NCI-H1436 (cell line): ENCODE results near the gene SELENOH.
A peak's percentile ranks its signal among the peaks of the same experiment; 100 is the strongest.

Experiments used
- DNase-seq: peaks from one replicate; lab custom pipeline; 2025; lab: John Stamatoyannopoulos, UW

Gene SELENOH

DNA sequence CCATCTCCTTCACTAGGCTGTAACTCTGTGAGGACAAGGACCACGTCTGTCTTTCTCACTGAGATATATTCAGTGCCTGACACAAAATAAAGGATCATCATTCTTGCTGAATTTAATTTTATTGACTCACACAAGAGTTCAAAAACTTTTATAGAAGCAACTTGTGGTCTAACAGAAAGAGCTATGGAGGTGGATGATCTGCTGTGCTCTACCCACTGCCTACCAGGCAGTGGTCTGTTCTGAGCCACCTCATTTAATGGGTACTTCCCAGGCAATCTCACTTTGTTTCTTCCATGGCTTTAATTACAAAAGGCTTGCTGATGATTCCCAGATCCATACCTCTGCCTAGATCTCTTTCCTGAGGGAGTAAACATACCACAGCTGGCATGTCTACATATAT lies 5.6 kb downstream of the SELENOH start:
- DNase-seq: no peak

DNA sequence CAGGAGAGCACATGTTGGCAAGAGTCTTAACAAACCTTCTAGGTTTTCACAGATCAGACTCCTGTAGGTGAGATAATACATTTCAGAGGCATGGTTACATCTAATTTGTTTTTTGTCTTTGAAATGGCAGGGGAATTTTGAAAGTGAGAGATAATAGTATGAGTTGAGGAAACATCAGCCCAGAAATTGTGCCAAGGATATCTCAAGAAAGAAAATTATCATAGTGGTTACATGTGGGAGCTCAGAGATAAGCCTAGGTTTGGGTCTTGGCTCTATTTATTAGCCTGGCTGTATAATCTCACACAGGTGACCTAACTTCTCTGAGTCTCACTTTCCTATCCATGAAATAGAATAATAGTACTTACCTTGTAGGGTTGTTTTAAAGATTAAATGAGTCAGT lies 9.9 kb downstream of the SELENOH start:
- no peak for DNase-seq

DNA sequence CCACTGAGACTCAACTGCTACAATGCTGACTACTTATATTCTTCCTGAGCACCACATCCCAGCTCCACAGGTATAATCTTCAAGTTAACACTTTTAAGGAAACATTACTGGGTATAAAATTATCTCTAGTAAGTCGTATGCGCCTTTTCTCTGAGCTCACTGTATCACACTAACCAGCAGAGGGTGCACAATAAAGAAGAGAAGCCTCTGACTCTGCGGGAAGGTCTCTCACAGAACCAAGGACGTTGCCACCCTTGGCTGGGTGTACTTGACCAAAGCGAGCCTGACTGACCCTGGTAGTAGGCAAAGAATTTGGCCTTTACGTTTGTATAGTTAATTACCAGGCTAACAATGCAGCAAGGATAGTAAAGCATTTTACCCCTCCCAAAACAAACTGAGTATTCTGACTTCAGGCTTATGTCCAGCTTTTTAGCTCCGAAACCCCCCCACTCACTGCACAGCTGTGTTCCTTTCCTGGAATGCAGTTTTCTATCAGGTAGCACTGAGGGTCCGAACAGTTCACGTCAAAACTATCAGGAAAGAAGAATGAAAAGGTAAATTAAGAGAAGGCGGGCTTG lies 10.5 kb downstream of the SELENOH start, which contains the start of gene BTBD18:
Gene BTBD18 (minus strand): TSS at position 144 of the 578 bp plus-strand sequence. CDS start 631 bp downstream, outside the sequence.
- no peak for DNase-seq

DNA sequence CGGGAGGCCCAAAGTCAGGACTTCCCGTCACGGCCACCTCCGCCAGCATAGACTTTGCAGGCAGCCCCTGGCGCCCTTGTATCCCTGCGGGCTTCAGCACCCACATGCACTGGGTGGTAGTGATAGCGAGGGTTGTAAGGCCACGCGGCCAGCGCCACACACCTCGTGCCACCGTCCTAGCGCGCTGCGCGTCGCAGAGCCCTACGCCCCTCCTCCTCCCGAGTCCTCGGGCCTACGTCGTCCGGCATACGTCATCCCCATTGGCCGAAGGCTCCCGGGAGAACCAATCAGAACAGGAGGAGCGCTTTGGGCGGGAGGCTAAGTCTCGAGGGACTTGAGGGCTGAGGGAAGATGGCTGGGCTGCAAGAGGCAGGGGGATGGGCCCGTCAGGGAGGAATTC lies 11.7 kb downstream of the SELENOH start:
- no peak for DNase-seq

DNA sequence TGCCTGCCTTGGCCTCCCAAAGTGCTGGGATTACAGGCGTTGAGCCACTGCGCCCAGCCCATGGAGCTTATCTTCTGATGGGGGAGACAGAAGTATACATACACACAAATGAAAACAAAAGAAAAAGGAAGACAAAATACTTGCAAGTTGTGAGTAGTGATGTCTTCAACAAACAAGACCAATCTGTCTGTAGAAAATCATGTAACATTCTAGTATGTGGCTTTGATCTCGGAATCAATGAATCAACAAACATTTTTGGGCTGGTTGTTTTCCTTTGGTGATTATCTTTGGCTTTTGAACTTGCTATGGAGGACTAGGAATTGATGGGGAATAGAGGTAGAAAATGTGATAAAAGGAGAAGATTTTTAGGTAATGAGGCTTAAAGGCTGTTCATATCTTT lies 16.9 kb downstream of the SELENOH start:
- DNase-seq: no peak

DNA sequence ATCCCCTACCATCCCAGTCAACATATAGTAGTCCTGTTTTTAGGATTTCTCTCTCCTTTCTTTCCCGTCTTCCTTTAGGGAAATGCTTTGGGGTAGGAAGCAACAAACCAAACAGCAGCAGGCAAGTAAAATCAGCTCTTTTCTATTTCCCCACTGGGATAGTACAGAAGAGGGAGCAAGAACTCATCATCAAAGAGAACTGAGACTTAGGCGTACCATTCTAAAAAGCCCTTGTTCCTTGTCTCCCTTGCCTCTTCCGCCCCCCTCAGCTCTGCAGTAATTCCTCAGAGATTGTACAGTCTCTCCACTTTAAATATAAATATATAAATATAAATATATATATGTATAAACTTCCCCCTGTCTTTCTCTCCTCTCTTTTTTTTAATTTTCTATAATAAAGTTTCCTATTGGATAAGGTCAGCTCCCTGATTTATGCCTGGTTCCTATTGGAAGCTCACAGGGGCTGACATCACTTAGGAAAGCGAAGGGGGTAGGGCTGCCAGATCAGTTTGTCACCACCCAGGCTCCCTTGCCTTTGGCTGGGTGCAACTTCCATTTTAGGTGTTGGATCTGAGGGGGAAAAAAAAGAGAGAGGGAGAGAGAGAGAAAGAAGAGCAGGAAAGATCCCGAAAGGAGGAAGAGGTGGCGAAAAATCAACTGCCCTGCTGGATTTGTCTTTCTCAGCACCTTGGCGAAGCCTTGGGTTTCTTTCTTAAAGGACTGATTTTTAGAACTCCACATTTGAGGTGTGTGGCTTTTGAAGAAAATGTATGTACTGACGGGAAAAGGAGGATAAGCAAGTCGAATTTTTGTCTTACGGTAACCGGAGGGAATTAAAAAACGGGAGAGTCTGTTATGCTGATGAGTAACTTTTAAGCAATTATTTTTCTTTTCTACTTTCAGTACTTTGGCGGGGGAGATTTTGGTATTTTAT lies 20.3 kb downstream of the SELENOH start, which contains the start of gene CTNND1:
Gene CTNND1 (plus strand): TSS at position 502 of the 934 bp plus-strand sequence. CDS start 29,677 bp downstream, outside the sequence.
- no peak for DNase-seq

DNA sequence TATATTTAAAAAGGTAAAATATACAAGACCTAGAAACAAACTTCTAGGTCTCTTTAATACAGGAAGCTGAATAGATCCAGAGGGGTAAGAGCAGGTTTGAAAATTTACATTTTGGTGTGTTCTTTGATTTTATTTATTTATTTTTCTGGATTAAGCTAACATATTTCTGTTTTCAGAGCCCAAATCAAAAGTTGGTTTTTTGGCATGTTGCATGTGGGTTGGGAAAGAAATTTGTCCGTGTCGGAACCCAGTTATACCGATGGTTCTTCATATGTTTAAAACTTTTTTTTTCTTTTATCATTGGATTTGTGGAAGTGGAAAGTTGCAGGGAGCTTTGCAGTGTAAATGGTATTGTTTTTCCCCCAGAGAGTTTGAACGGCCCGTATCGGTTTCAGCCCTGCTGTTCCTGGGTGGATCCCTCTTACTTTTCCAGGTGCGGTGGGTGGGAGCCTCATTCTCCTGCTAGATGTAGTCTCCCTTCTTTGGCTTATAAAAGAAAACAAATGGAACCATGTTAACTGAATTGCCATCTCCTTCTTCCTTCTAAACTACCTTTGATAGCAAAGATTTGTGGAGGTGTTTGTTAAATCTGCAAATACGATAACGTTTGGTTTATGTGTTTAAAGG lies 21.1 kb downstream of the SELENOH start:
- DNase-seq: no peak

DNA sequence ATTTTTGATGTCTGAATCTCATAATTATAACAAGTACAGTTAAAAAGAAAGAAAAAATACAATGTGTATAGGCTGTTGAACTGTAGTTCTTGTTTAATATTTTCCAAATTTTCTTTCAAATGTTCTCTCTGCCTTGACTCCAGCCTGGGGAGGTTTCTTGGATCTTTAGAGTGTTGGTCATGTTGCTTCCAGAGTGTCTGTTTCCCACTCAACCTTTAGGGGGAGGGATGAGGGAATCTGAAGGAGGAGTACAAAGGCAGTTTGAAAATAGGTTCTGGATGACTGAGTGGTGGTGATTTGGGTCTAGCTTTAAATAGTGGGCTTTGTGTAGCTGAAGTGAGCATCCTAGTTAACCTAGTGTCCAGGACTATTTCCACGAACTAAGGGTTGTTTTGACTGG lies 22.3 kb downstream of the SELENOH start:
- no peak for DNase-seq

DNA sequence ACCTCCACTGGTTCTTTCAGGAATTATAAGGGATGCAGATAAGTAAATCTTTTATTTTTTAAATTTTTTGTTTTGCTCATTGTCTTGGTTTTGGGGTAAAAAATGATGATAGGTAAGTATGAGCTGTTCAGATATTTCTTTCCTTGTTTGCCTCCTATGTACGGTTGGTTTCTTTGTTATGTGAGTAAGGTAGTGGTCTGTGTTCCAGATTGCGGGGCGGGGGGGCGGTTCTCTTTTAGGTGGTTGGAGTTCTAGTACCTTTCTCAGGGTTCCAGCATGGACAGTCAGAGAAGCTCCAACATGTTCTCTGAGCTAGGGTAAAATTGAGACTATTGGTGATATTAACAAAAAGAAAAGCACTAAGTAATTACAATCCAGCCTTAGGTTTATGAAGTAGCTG lies 22.7 kb downstream of the SELENOH start:
- no peak for DNase-seq

DNA sequence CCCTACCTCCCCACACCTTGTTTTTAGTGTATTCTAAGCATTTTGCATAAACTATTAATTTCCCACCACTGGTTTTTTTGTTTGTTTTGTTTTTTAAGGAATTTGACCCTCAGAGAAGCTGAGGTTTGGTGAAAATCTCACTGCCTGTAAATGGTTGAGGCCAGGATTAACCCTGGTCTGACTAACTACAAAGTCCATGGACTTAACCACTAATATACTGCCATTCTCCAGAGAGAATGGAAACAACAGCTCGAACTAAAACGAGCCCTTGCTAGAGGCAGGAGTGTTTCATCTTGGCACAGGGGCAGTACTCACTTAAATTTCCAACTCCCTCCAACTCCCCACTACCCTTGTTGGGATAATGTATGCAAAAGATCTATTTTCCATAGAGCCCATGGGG lies 23.3 kb downstream of the SELENOH start:
- no peak for DNase-seq

DNA sequence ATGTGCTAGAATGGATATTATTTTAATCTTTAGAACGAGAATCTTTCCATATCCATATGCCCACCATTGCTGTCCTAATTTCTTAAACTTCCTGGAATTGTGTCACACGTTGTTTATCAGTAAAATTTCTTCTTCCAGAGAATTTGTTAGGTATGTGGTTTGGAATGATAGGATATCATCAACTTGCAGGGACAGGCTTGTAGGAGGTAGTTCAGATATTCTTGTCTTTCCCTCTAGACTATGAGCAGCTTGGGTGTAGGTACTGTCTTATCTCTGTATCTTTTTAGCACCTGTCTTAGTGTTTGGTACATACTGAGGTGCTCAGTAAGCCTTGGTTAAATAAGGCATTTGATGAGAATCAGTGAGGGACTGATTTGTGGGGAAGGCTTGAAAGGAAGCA lies 23.7 kb downstream of the SELENOH start:
- DNase-seq: no peak

DNA sequence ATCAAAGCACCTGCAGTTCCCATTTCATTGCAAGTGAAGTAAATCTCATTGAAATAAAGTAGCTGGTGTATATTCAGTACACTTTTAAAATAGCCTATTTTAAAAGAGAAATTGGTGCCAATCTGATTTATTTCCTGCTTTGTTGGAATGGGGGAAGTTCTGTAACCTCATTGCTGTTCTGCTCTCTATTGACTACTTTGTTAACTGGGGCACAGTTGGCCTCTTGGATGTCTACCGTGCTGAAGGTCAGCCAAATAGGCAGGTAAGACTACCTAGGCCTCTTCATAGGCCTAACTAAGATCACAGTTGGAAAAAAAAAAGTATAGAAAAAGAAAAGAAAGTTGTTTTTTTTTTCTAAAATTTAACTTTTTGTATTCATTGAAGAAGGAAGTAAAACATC lies 29.5 kb downstream of the SELENOH start:
- DNase-seq: no peak

DNA sequence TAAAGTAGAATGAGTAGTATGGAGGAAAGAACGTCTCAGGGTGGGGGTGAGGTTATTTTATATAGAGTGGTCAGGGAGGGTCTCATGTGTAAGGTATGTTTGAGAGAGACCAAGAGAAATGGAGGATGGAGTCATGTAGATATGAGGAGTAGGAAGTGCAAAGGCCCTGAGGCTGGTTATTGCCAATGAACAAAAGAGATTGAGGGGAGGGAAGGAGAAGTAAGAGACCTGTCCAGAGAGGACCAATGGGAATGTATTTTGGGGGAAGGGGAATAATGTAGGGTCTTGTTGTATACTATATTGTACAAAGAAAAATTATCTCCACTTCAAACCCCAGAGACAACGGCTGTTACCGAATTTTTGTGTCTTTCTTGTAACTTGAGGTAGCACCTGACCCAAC lies 30.1 kb downstream of the SELENOH start:
- DNase-seq: no peak

DNA sequence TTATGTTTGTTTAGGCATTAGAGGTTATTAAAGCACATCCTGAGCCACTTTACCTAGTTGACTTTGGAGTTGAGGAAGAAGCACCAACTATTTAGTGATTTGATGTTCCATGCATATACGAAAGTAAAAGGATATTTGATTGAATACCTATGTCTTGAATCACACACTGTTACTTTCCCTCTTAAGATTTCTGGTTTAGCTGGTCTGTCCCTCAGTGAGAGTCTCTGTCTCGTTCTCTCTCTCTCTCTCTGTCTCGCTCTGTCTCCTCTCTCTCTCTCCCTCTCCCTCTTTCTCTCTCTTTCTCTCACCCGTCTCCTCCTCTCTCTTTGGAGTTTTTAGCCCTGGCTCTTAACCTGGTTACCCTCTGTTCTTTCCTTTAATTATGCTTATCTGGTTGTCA lies 31.3 kb downstream of the SELENOH start:
- no peak for DNase-seq

DNA sequence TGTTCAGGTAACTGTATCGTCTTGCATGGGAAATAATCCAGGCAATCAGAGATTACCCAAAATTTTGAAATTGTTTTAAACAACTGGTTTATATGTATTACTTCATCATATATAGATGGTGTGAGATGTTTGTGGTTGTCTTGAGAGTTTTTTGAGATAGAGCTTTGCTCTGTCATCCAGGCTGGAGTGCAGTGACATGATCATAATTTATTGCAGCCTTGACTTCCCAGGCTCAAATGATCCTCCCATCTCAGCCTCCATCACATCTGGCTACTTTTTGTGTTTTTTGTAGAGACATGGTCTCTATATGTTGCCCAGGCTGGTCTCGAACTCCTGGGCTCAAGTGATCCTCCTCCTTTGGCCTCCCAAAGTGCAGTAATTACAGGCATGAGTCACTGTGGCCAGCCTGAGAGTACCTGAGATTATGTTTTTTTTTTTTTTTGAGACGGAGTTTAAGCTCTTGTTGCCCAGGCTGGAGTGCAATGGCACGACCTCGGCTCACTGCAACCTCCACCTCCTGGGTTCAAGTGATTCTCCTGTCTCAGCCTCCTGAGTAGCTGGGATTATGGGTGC lies 31.8 kb downstream of the SELENOH start:
- no peak for DNase-seq

DNA sequence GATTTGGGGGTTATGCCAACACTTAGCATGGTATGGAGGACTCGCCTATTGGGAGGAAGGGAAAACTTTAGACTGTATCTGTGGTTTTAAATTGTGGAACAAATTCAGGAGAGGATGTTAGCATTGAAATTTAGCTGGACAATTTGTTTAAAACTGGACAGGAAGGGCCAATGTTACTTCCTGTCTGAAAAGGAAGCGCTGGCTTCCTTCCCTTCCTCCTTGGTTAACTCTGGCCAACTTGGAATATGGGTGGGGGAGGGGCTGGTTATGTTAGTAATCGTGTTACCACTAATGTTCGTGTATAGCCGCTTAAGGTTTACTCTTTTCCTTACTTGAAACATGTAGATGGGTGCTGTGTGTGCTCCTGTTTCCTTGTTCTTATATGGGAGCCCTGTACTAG lies 34.2 kb downstream of the SELENOH start:
- no peak for DNase-seq

DNA sequence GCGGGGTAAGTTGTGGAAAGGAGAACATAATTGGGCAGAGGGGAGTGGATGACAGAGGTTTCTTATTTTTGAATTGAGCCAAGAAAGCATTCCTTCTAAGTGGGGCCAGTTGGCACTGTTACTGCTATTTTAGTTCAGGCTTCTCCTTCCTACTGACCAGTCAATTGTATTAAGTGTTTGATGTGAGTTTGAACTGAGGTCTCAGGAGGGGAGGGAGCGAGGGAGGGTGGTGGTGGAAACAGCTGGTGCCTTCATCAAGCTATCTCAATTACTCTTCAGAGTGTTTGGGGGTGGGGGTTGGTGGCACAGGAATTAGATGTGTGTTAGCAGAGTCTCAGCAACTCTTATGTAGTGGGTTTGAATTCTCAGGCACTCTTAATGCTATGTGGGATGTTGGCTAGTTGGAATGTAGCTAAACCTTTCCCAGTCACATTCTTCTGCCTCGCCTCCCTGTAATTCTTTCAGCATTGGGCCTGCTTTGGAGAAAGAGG lies 34.8 kb downstream of the SELENOH start:
- DNase-seq: no peak

DNA sequence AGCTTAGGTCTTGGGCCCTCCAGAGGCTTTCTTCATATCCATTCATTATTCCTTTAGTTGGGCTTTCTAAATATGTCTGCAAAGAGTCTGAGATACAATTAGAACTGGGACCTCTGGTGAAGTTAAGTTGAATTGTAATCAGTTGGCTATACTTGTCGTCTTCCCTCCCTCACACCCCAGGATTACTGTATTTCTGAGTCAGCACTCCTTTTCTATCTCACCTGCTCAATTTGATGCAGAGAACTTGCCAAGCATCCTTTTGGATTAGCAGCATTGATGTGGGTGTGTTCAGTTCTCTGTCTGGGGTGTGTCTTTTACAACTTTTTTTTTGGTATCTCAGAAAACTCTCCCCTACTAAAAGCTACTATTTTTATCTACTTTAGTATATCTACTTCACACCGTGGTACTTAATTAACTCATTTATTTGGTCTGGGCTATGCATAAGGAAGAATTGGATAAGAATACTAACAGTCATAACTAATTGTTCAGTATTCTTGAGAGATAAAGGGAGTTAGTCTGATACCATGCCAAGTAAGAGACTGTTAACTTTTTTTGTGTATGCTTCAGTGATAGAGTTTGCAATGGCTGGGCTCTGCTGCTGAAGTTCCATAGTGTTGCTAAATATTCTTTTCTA lies 35.4 kb downstream of the SELENOH start:
- DNase-seq: no peak

DNA sequence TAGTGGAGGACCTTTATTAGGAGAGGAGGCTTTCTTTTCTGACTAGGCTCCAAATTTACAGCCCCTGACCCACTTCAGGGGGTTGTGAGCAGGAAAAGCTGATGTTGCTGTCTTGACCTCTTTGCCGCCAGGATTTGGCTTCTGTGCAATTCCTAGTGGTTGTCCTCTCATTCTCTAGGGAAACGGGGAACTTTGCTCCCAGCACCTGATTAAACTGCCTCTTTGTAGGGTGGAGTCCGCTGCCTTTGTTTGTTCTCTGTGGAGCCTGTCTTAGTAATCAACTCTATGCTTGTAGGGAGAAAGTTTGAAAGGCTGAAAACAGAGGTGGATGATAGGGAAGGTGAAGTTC lies 36.7 kb downstream of the SELENOH start:
- DNase-seq: no peak

DNA sequence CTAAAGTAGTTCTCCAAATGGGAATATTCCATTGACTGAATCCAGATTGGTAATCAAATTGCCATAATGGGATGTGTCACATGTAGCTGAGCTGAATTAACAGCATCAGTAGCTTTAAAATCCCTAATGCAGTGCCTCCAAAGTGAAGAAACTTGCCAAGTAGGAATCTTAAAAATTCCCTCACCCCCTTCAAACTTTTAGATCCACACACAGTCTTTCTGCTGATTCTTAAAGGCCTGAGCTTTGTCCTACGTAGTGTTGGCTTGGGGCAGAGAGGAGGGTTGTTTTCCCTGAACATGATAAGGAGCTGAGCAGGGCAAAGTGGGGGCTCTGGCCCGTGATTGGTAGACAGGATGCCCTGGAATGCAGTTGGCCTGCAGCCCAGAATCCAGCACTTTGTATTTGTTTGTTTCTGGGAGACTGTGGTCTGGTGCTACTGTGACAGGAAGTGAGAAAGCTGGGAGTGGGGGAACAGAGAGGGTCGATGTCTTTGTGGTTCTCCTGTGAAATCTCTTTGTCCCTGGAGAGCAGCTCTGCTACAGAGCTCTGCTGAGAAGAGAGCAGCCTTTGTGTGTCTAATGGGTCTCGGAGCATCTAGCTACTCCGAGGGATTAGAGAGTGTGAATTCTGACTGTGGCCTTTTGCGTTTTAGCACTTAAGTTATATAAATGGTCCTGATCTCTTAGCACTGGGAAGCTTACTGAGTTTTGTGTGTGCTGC lies 37.2 kb downstream of the SELENOH start:
- peak; percentile 53 for DNase-seq

DNA sequence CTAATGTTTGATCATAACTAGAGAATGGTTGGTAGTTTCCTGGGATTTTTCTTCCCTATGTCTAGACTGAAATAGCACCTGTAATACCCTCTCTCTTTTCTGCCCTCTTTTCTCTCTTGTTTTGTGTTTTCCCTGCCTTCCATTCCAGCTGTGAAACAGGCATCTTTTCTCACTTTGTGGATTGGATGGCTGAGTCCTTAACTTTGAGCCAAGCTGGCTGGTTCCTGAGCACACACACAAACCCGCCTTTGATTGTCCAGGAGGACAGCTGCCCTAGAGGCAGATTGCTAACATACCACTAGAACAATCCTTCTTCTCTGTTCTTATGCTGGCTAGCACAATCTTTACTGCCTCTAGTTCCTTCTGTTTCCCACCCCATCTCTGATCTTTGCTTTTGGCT lies 38.0 kb downstream of the SELENOH start:
- no peak for DNase-seq
